Pancreas (tissue), 10 donors: ENCODE measurements around the gene ACKR3. TPM values are rescaled to one million over a fixed set of nuclear protein-coding genes. Genes with fewer than 3 reads are reported as not detected.

Experiments used
- ATAC-seq, 4 donors: fragments of 200-7000 bp; cut with Tn5 transposase; one replicate each; pipeline versions ENCODE4 v1.8.0 to v1.9.1; 2020; ENCODE audit warnings: mild to moderate bottlenecking in 4 of 4, moderate library complexity in 4 of 4
- DNase-seq, 6 donors: peaks; one replicate each; pipeline ENCODE4 v3.0.0-alpha.2; 2020
- FAIRE-seq: peaks from 2 replicates; lab custom pipeline; 2012; peaks lifted over from hg19 to GRCh38; lab: Jason Lieb, UNC
- H3K27ac ChIP-seq, 4 donors: fragments of 200-600 bp; sonication (generic); 1 replicate in 3 of 4; 2 replicates in 1 of 4; pipeline versions ENCODE4 v1.5.0 to v1.8.0; 2020
- H3K27me3 ChIP-seq, 4 donors: fragments of 200-600 bp; one replicate each; pipeline ENCODE4 v1.8.0; 2021
- H3K36me3 ChIP-seq, 3 donors: fragments of 200-600 bp; sonication (generic) in 1 of 3; one replicate each; pipeline versions ENCODE4 v1.5.0 to v1.8.0; 2020 to 2021
- H3K4me1 ChIP-seq, 3 donors: fragments of 200-600 bp; one replicate each; pipeline ENCODE4 v1.8.0; 2021
- H3K4me3 ChIP-seq, 4 donors: fragments of 200-600 bp; sonication (generic) in 2 of 4; one replicate each; pipeline versions ENCODE4 v1.5.0 to v1.8.0; 2020 to 2021
- H3K9me3 ChIP-seq, 4 donors: fragments of 200-600 bp; one replicate each; pipeline ENCODE4 v1.8.0; 2021
- CTCF ChIP-seq, 4 donors: fragments of 200-600 bp; sonication (generic) in 3 of 4; IDR thresholded peaks; one replicate each; pipeline versions ENCODE4 v1.5.0 to v1.8.0; 2021; ENCODE audit warnings: antibody characterized with exemption in 4 of 4
- WGBS, 2 donors: extraction: QIAGEN DNeasy Blood & Tissue Kit; methylation state at CpG; one replicate each; pipeline ENCODE4 v1.1.7; 2013; 5-methylcytosine and 5-hydroxymethylcytosine counted together
- intact Hi-C, 3 donors: fragments of 100-400 bp; cut with DNase I; formaldehyde crosslinking; loops; one replicate each; pipeline versions ENCODE4 v1.11.1 to v1.14.2; 2022
- polyA plus RNA-seq, 2 donors: library from polyadenylated mRNA; stranded (reverse); fragments of 200-250 nt; gene quantifications; one replicate each; pipeline ENCODE4 v1.2.3, GENCODE V29; 2013
- total RNA-seq, 6 donors: library from RNA; stranded (reverse); fragmentation: NEBNext Ultra II Directional in 4 of 6; extraction: Animal tissue kit (Norgen Biotek cat#: 25700) in 4 of 6; gene quantifications; one replicate each; pipeline versions ENCODE4 v1.2.1 to v1.2.4, GENCODE V29; 2021 to 2023
- donor health status: healthy with polysubstance abuse.
- donor health status: DM: no; HTN: no; CAD: no; lungs with moderate emphysema.
- donor health status: DM: no; HTN: no; CAD: no.
- donor health status: control.
- donor health status: control.
- donor health status: Bipolar disorder and iron deficiency.
- donor health status: DM: yes; HTN: yes; CAD: no.
- donor health status: DM: no; HTN: no; CAD: no.
- donor health status: DM: no; HTN: no; CAD: no.
- donor health status: DM: yes; HTN: yes; CAD: no.

ACKR3 gene
- total and polyA plus RNA-seq, 8 donors, result 6.2 to 30.3 (median 12.9) TPM

DNA sequence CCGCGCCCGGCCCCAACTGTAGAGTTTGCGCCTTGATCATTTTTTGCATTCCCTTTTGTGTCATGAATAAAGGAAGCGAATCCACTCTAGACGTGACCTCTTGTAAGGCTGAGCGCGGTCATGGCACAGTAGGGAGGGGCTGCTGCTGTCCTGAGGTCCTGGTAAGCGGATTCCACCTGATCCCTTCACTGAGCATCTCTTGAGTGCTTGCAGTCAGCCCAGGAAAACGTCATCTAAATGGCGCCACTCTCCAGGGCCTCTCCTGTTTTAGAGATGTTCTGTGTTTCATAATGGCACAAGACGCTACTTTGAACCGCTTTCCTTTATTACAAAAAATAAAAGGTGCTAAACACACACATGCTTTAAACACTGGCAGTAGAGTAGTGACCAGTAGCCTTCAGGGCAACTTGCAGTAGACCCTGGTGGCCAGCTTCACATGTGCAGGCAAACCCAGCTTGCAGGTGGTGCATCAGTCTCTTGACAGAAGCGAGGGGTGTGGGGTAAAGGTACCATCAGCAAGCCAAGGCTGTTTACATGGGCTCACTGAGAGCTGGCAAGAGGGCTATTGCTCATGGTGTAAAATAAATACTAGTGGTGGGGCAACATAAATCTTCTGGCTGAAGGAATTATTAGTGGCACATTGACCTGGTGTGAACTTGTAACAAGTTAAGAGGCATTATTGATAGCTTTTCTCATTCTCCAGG, 43.0 kb upstream of the ACKR3 start:
- TF ChIP-seq CTCF (IDR thresholded peaks at IDR 0.05), result no peak
- intact Hi-C loops, result loop anchor here in 1 of 3 donors (10.0 kb wide), 1 partner anchor 508 kb away; no protein-coding TSS in a partner anchor
- WGBS, 2 donors, result 94 to 95% methylated on average over 14 of the region's 14 CpGs
- DNase-seq (no peak), ATAC-seq (peak in 2 of 4 donors; percentile 31 to 56), FAIRE-seq (no peak)
- Histone ChIP-seq H3K27me3 (no peaks in the 10 kb centered on the region), H3K9me3 (no peaks in the 10 kb centered on the region), H3K36me3 (no peaks in the 10 kb centered on the region), H3K27ac (no peak overlapping the region), H3K4me3 (no peak overlapping the region), H3K4me1 (no peaks in the 10 kb centered on the region)

DNA sequence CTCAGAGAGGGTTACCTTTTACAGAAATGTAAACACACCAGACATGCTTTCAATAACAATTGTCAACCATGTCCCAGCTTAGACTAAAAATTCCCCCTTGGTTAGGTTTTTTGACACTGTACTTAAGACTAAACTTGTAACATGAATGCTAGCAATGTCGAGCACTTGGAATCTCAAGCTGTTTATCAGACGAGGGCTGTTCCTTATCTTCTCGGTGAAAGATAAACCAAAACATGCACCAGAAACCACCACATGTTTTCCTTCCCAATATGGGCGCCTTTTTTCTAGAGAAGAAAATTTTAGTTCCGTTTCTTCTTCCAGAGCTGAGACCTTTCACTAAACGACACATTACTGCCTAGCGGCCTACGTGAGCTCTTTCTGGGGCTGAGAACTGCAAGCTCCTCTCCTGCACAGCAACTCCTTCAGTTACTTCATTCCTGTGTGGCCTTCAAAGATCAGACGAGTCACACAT, 42.4 kb upstream of the ACKR3 start:
- Histone ChIP-seq H3K27ac (no peak overlapping the region), H3K27me3 (no peaks in the 10 kb centered on the region), H3K36me3 (no peaks in the 10 kb centered on the region), H3K4me1 (no peaks in the 10 kb centered on the region), H3K9me3 (no peaks in the 10 kb centered on the region), H3K4me3 (no peak overlapping the region)
- 45 to 50% methylated on average over 9 of the region's 9 CpGs for WGBS, 2 donors
- ATAC-seq (peak in 1 of 4 donors; percentile 22), DNase-seq (no peak), FAIRE-seq (no peak)
- intact Hi-C loops, result loop anchor here in 1 of 3 donors (10.0 kb wide), 1 partner anchor 508 kb away; no protein-coding TSS in a partner anchor
- no peak for TF ChIP-seq CTCF (IDR thresholded peaks at IDR 0.05)

GRCh38 chr2:236529606-236530005, 40.0 kb upstream of the ACKR3 start:
- Histone ChIP-seq H3K27ac (no peak overlapping the region), H3K9me3 (no peaks in the 10 kb centered on the region), H3K4me3 (no peak overlapping the region), H3K27me3 (no peaks in the 10 kb centered on the region), H3K4me1 (no peaks in the 10 kb centered on the region), H3K36me3 (no peaks in the 10 kb centered on the region)
- WGBS, 2 donors, result 78 to 79% methylated on average over 4 of the region's 4 CpGs
- no peak for ATAC-seq
- intact Hi-C loops, result loop anchor here in 1 of 3 donors (10.0 kb wide), 1 partner anchor 505 kb away; no protein-coding TSS in a partner anchor
- DNase-seq, result no peak
- no peak for TF ChIP-seq CTCF (IDR thresholded peaks at IDR 0.05)
- FAIRE-seq, result no peak

- 13 to 14% methylated on average over 1 of the region's 1 CpG for WGBS, 2 donors
- H3K27me3 ChIP-seq, result no peaks in the 10 kb centered on the region
- H3K27ac ChIP-seq, result no peak overlapping the region
- no peak for FAIRE-seq
- no peak for TF ChIP-seq CTCF (IDR thresholded peaks at IDR 0.05)
- no peak overlapping the region for H3K4me3 ChIP-seq
- H3K4me1 ChIP-seq, result no peaks in the 10 kb centered on the region
- no peaks in the 10 kb centered on the region for H3K9me3 ChIP-seq
- no peaks in the 10 kb centered on the region for H3K36me3 ChIP-seq
- ATAC-seq, result no peak
- no peak for DNase-seq
- intact Hi-C loops, result no loop called here
Measured at GRCh38 chr2:236530512-236530911, 39.1 kb upstream of the ACKR3 start.

- H3K9me3 ChIP-seq, result no peaks in the 10 kb centered on the region
- no peak overlapping the region for H3K4me3 ChIP-seq
- DNase-seq, result no peak
- no peak for ATAC-seq
- WGBS, 2 donors, result 86 to 94% methylated on average over 7 of the region's 7 CpGs
- H3K36me3 ChIP-seq, result no peaks in the 10 kb centered on the region
- H3K27me3 ChIP-seq, result no peaks in the 10 kb centered on the region
- TF ChIP-seq CTCF (IDR thresholded peaks at IDR 0.05), result no peak
- no peak overlapping the region for H3K27ac ChIP-seq
- no peaks in the 10 kb centered on the region for H3K4me1 ChIP-seq
- intact Hi-C loops, result no loop called here
- no peak for FAIRE-seq
Measured at GRCh38 chr2:236531195-236531594, 38.4 kb upstream of the ACKR3 start.
